Loucy (cell line): Measurements from ENCODE around the gene TFCP2L1.
"Not testable (repeated sequence)": the region's sequence is repeated elsewhere in the genome, so short reads cannot be mapped to it uniquely, and the experiment has no call there.

Experiments
- H2AFZ ChIP-seq: fragments of 200-600 bp; sonication (generic); 2 replicates; pipeline ENCODE4 v1.6.0; 2016; ENCODE audit warnings: antibody characterized with exemption, mild to moderate bottlenecking, low read length, moderate library complexity
- H3F3A ChIP-seq: fragments of 200-600 bp; 2 replicates; pipeline ENCODE4 v1.6.0; 2016; ENCODE audit warnings: antibody characterized with exemption, low read depth, mild to moderate bottlenecking
- H3K27me3 ChIP-seq: fragments of 200-600 bp; sonication (generic); 2 replicates; pipeline ENCODE4 v1.6.1; 2014; ENCODE audit warnings: low read length, mild to moderate bottlenecking; ENCODE audit not compliant: insufficient read depth, poor library complexity, severe bottlenecking
- H3K36me3 ChIP-seq: fragments of 200-600 bp; sonication (generic); 2 replicates; pipeline ENCODE4 v1.6.1; 2016; ENCODE audit warnings: low read length; ENCODE audit not compliant: insufficient read depth
- H3K4me1 ChIP-seq: fragments of 200-600 bp; sonication (generic); 2 replicates; pipeline ENCODE4 v1.5.1; 2014; ENCODE audit warnings: low read length, mild to moderate bottlenecking; ENCODE audit not compliant: insufficient read depth, poor library complexity, severe bottlenecking
- H3K4me2 ChIP-seq: fragments of 200-600 bp; sonication (generic); 2 replicates; pipeline ENCODE4 v1.6.0; 2014; ENCODE audit warnings: antibody characterized with exemption, low read length, low read depth, mild to moderate bottlenecking; ENCODE audit not compliant: poor library complexity, severe bottlenecking
- H3K4me3 ChIP-seq: fragments of 200-600 bp; sonication (generic); 2 replicates; pipeline ENCODE4 v1.5.1; 2014; ENCODE audit warnings: low read length, mild to moderate bottlenecking, mixed read lengths; ENCODE audit not compliant: poor library complexity, severe bottlenecking
- H3K79me2 ChIP-seq: fragments of 200-600 bp; sonication (generic); 2 replicates; pipeline ENCODE4 v1.6.1; 2014; ENCODE audit warnings: low read length; ENCODE audit not compliant: insufficient read depth
- H3K9ac ChIP-seq: fragments of 200-600 bp; sonication (generic); 2 replicates; pipeline ENCODE4 v1.6.0; 2014; ENCODE audit warnings: mild to moderate bottlenecking, low read depth, low read length, moderate library complexity; ENCODE audit not compliant: poor library complexity, severe bottlenecking
- H3K9me2 ChIP-seq: fragments of 200-600 bp; sonication (generic); replicated peaks from 2 replicates; pipeline ENCODE4 v1.6.1; 2016; ENCODE audit warnings: low read depth, low read length, mixed read lengths
- H3K9me3 ChIP-seq: fragments of 200-600 bp; sonication (generic); 2 replicates; pipeline ENCODE4 v1.6.1; 2014; ENCODE audit warnings: mild to moderate bottlenecking, antibody characterized with exemption, low read length, low read depth; ENCODE audit not compliant: insufficient read depth
- H4K20me1 ChIP-seq: fragments of 200-600 bp; sonication (generic); 2 replicates; pipeline ENCODE4 v1.6.0; 2014; ENCODE audit warnings: antibody characterized with exemption, low read length, mild to moderate bottlenecking; ENCODE audit not compliant: insufficient read depth, poor library complexity, severe bottlenecking
- EZH2phosphoT487 ChIP-seq: fragments of 200-600 bp; IDR thresholded peaks from 2 replicates; pipeline ENCODE4 v1.6.1; 2018; ENCODE audit warnings: antibody characterized with exemption, mild to moderate bottlenecking, moderate library complexity, borderline replicate concordance
- TF ChIP-seq, protein P1 (sequence below): fragments of 200-600 bp; sonication (generic); conservative IDR thresholded peaks from 2 replicates; pipeline ENCODE4 v1.5.1; 2014; ENCODE audit warnings: mild to moderate bottlenecking, antibody characterized with exemption, low read length

TFCP2L1 gene

DNA sequence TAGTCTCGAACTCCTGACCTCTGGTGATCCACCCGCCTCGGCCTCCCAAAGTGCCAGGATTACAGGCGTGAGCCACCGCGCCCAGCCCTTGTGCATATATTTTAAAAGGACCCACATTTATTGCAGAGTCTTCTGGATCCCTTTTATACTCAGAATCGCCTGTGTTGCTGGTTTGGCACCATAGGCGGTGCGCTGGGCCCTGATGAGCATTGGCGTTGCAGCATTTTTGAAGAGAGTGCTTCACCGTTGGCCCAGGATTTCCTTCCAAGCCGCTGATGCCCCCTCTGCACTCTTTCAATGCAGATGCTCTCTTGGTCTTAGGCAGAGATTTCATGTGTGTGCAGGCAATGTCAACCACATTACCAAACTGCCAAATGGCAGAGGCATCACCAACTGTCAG is 13.5 kb upstream of the TFCP2L1 start:
- no peak overlapping the region for H3K4me2 ChIP-seq
- no peaks in the 10 kb centered on the region for H3K27me3 ChIP-seq
- TF ChIP-seq, protein P1, sequence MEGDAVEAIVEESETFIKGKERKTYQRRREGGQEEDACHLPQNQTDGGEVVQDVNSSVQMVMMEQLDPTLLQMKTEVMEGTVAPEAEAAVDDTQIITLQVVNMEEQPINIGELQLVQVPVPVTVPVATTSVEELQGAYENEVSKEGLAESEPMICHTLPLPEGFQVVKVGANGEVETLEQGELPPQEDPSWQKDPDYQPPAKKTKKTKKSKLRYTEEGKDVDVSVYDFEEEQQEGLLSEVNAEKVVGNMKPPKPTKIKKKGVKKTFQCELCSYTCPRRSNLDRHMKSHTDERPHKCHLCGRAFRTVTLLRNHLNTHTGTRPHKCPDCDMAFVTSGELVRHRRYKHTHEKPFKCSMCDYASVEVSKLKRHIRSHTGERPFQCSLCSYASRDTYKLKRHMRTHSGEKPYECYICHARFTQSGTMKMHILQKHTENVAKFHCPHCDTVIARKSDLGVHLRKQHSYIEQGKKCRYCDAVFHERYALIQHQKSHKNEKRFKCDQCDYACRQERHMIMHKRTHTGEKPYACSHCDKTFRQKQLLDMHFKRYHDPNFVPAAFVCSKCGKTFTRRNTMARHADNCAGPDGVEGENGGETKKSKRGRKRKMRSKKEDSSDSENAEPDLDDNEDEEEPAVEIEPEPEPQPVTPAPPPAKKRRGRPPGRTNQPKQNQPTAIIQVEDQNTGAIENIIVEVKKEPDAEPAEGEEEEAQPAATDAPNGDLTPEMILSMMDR: no peak
- no peak for TF ChIP-seq EZH2phosphoT487
- no peaks in the 10 kb centered on the region for H3K9me2 ChIP-seq
- H4K20me1 ChIP-seq: no peaks in the 10 kb centered on the region
- no peaks in the 10 kb centered on the region for H3K79me2 ChIP-seq
- no peaks in the 10 kb centered on the region for H3K4me1 ChIP-seq
- no peak overlapping the region for H3K4me3 ChIP-seq
- no peak overlapping the region for H3K9ac ChIP-seq
- H3K36me3 ChIP-seq: no peaks in the 10 kb centered on the region
- no peak overlapping the region for H2AFZ ChIP-seq
- H3K9me3 ChIP-seq: no peaks in the 10 kb centered on the region
- no peaks in the 10 kb centered on the region for H3F3A ChIP-seq

DNA sequence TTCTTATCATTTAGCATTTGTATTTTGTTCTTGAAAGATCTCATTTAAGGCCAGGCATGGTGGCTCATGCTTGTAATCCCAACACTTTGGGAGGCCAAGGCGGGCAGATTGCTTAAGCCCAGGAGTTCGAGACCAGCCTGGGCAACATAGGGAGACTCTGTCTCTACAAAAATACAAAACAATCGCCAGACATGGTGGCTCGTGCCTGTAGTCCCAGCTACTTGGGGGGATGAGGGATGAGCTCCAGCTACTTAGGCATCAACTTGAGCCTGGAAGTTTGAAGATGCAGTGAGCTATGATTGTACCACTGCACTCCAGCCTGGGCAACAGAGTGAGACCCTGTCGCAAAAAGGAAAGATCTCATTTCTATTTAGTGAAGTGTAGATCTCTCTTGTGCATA is 12.9 kb upstream of the TFCP2L1 start:
- H4K20me1 ChIP-seq, H3K9ac ChIP-seq, H3F3A ChIP-seq, H3K27me3 ChIP-seq, H3K9me2 ChIP-seq, H3K4me3 ChIP-seq, H3K4me2 ChIP-seq, H2AFZ ChIP-seq, H3K9me3 ChIP-seq, H3K4me1 ChIP-seq, H3K79me2 ChIP-seq, H3K36me3 ChIP-seq: not testable (repeated sequence)

DNA sequence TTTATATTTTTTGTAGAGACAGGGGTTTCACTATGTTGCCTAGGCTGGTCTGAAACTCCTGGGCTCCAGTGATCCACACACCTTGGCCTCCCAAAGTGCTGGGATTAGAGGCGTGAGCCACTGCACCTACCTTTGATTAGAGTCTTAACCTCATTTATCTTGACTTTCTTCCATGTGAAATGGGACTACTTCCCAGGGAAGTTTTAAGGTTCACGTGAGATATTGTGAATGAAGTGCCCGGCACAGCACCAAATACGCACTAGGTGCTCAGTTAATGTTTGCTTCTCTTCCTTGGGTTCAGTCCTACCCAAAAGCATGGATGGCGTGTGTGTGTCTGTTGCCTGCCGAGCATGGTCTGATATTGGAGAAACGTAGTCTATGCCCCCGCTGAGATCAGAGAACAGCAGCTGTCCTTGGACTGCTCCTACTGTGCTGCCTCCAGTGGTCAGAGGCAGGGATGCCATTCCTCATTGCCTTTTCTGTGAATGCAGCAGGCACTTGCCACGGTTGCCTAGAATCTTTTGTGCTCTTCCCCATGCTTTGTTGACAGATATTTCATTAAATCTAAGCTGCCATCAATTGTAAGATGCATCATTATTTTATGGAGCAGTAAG is 12.3 kb upstream of the TFCP2L1 start:
- no peaks in the 10 kb centered on the region for H3K27me3 ChIP-seq
- no peaks in the 10 kb centered on the region for H3K9me2 ChIP-seq
- no peak overlapping the region for H2AFZ ChIP-seq
- no peak overlapping the region for H3K4me2 ChIP-seq
- no peaks in the 10 kb centered on the region for H3K79me2 ChIP-seq
- TF ChIP-seq EZH2phosphoT487: no peak
- TF ChIP-seq, protein P1: peak; percentile 67
- H4K20me1 ChIP-seq: no peaks in the 10 kb centered on the region
- H3K4me3 ChIP-seq: no peak overlapping the region
- H3K36me3 ChIP-seq: no peaks in the 10 kb centered on the region
- H3K4me1 ChIP-seq: no peaks in the 10 kb centered on the region
- no peaks in the 10 kb centered on the region for H3F3A ChIP-seq
- no peaks in the 10 kb centered on the region for H3K9me3 ChIP-seq
- H3K9ac ChIP-seq: no peak overlapping the region

DNA sequence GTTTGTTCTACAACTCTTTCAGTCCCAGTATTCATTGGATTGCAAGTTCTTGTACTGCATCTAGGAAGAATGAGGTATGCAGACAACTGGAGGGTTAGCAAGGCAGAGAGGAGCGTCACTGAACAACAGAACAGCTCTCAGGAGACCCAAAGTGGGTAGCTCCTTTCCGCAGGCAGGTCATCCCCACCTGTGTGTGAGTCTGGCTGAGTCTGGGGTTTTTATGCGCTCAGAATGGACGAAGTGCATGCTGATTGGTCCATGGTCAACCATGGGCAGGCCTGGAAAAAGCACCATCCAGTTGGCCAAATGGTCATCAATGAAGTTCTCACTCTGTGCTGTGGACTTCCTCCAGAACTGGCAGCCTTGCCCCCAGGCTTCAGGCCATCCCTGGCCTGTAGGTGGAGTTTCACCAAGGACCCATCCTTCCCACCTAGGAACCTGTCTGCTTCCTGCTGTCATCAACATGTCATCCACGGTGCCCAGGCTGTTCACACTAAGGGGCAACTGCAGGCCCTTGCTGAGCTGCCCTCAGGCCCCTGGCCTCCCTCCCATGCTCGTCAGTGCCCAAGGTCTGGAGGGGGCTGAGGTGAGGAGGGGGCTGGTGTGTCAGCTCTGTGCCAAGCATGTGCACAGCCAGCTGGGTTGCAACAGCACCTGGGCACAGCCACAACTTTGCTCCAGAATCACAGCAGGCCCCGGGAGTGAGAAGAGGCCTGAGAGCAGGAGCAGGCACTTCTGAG is 11.1 kb upstream of the TFCP2L1 start:
- Histone ChIP-seq H4K20me1 (no peaks in the 10 kb centered on the region), H3K36me3 (no peaks in the 10 kb centered on the region), H3K4me3 (no peak overlapping the region), H3K4me2 (no peak overlapping the region), H3K9ac (no peak overlapping the region), H2AFZ (no peak overlapping the region), H3K4me1 (no peaks in the 10 kb centered on the region), H3F3A (no peaks in the 10 kb centered on the region), H3K27me3 (no peaks in the 10 kb centered on the region), H3K9me2 (no peaks in the 10 kb centered on the region), H3K9me3 (no peaks in the 10 kb centered on the region), H3K79me2 (no peaks in the 10 kb centered on the region)
- no peak for TF ChIP-seq EZH2phosphoT487
- TF ChIP-seq, protein P1: no peak
